Stomach (tissue), 4 donors: ENCODE measurements around the gene FGGY.

ENCODE experiments used
- CTCF ChIP-seq, 7 experiments: fragments of 450-650 bp in 4 of 7; fragments of 200-600 bp in 3 of 7; sonication (generic) in 3 of 7; IDR thresholded peaks; one replicate each; pipeline ENCODE4 v1.5.1; 2016 to 2019; ENCODE audit warnings: antibody characterized with exemption in 7 of 7, control low read depth in 2 of 7, mild to moderate bottlenecking in 1 of 7
- POLR2AphosphoS5 ChIP-seq, 3 donors: sonication (generic); formaldehyde crosslinking; IDR thresholded peaks; one replicate each; pipeline ENCODE4 v1.6.1; 2016; ENCODE audit warnings: antibody characterized with exemption in 3 of 3

DNA sequence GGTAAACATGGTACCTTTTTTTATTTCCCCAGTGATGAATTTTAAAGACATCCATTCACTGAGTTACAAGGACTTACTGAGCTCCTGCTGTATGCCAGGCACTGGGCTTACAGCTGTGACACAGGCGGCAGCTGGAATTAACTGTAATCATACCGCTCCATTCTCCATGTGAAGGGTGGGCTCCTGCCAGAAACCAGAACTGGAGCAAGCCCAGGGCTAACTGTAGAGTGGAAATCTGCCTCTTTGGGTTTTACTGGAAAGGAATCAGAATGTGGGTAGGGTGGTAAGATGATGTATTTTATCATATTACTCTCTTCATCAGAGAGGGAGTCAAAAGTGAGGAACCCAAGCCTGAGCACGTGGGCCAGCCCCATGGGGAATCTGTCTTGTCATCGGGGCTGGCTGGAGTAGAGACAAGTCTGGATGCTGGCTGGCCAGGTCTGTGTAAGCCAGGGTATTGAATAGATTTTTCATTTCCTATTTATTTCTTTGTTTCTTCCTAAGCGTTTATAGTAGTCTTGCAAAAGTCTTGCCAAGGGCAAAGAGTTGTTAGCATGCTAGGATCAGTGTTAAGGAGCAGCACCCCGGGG, 21.5 kb downstream of the FGGY start:
- TF ChIP-seq POLR2AphosphoS5 (IDR thresholded peaks at IDR 0.05) = no peak
- TF ChIP-seq CTCF (IDR thresholded peaks at IDR 0.05) = no peak
